Astrocyte (in vitro differentiated cells and primary cell): ENCODE data around the gene KCNQ1.

Experiments used
- EZH2 ChIP-seq: IDR thresholded peaks from 2 replicates; pipeline ENCODE4 v1.6.1; 2012; ENCODE audit warnings: mild to moderate bottlenecking, low read length, inconsistent platforms; ENCODE audit not compliant: insufficient read depth
- TF ChIP-seq, protein P1 (sequence below): IDR thresholded peaks from 2 replicates; pipeline ENCODE4 v1.5.1; 2011; ENCODE audit warnings: low read depth, mild to moderate bottlenecking, inconsistent platforms, low read length, moderate library complexity; ENCODE audit not compliant: insufficient read depth

DNA sequence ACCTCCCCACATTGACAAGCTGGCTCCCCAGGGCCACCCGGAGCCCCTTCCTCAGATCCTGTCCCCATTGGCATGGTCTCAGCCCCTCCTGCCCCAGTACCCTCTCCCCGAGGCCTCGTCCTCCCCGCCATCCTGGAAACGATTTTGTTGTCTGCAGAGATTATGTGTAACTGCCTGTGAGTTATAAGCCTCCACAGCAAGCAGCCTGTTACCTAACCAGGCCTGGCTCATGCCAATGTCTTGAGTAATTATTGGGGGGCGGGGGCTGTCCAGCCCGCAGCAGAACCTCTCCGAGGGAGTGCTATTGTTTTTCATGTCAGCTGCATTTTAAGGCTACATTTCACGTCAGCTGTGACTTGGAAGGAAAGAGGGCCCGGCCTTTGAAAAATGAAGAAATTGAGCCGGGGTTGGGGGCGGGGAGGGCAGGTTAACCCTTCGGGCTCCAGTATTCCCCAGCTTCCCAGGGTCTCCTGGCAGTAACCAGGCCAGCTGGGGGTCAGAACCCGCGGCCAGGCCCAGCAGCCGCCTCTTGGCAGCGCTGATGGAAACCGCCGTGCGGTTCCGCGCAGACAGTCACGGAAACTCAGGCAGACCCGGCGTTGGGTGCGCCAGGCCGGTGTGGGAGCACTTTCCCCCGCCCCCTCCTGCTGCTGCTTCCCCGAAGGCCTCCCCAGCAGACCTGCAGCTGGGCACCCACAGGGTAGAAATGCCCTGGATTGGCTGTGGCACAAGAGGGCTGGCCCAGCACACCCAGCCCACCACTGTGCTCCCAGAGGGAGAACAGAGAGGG lies 381.3 kb downstream of the KCNQ1 start:
- TF ChIP-seq, protein P1, sequence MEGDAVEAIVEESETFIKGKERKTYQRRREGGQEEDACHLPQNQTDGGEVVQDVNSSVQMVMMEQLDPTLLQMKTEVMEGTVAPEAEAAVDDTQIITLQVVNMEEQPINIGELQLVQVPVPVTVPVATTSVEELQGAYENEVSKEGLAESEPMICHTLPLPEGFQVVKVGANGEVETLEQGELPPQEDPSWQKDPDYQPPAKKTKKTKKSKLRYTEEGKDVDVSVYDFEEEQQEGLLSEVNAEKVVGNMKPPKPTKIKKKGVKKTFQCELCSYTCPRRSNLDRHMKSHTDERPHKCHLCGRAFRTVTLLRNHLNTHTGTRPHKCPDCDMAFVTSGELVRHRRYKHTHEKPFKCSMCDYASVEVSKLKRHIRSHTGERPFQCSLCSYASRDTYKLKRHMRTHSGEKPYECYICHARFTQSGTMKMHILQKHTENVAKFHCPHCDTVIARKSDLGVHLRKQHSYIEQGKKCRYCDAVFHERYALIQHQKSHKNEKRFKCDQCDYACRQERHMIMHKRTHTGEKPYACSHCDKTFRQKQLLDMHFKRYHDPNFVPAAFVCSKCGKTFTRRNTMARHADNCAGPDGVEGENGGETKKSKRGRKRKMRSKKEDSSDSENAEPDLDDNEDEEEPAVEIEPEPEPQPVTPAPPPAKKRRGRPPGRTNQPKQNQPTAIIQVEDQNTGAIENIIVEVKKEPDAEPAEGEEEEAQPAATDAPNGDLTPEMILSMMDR = no peak
- TF ChIP-seq EZH2 = no peak
